Thyroid gland (tissue), 4 donors: ENCODE data around the gene SHISA5. TPM values are rescaled to one million over a fixed set of nuclear protein-coding genes. Genes with fewer than 3 reads are reported as not detected.
"Not testable (repeated sequence)": the region's sequence is repeated elsewhere in the genome, so short reads cannot be mapped to it uniquely, and the experiment has no call there.

Experiments
- DNase-seq, 2 donors: peaks; one replicate each; pipeline ENCODE4 v3.0.0-alpha.2; 2019
- H3K27ac ChIP-seq, 3 donors: fragments of 200-600 bp; sonication (generic); 1 replicate in 2 of 3; 2 replicates in 1 of 3; pipeline ENCODE4 v1.5.1; 2016 to 2019; ENCODE audit warnings: mild to moderate bottlenecking in 1 of 3, moderate library complexity in 1 of 3
- H3K27me3 ChIP-seq: fragments of 200-600 bp; sonication (generic); one replicate; pipeline ENCODE4 v1.5.1; 2019
- H3K36me3 ChIP-seq, 2 donors: fragments of 200-600 bp; sonication (generic); one replicate each; pipeline ENCODE4 v1.5.1; 2016 to 2019
- H3K4me1 ChIP-seq, 2 donors: fragments of 200-600 bp; sonication (generic); one replicate each; pipeline ENCODE4 v1.5.1; 2017 to 2019
- H3K4me3 ChIP-seq, 3 donors: fragments of 200-600 bp; sonication (generic); replicated peaks in 1 of 3; 1 replicate in 2 of 3; 2 replicates in 1 of 3; pipeline ENCODE4 v1.5.1; 2016; ENCODE audit warnings: mild to moderate bottlenecking in 1 of 3
- H3K9me3 ChIP-seq: fragments of 200-600 bp; sonication (generic); one replicate; pipeline ENCODE4 v1.5.1; 2017
- CTCF ChIP-seq, 6 experiments: fragments of 200-600 bp in 3 of 6; fragments of 450-650 bp in 3 of 6; sonication (generic) in 3 of 6; IDR thresholded peaks; one replicate each; pipeline ENCODE4 v1.5.1; 2016 to 2019; ENCODE audit warnings: antibody characterized with exemption in 6 of 6, mild to moderate bottlenecking in 2 of 6, inconsistent platforms in 1 of 6, moderate library complexity in 1 of 6
- POLR2A ChIP-seq, 2 donors: fragments of 450-650 bp; IDR thresholded peaks; one replicate each; pipeline ENCODE4 v1.6.1; 2017; ENCODE audit warnings: antibody characterized with exemption in 2 of 2, mild to moderate bottlenecking in 2 of 2, moderate library complexity in 1 of 2
- WGBS, 2 donors: methylation state at CpG; one replicate each; pipeline ENCODE4 v1.1.5; 2017; 5-methylcytosine and 5-hydroxymethylcytosine counted together
- intact Hi-C: fragments of 100-400 bp; cut with DNase I; formaldehyde crosslinking; loops from one replicate; pipeline ENCODE4 v1.15.1; 2023
- total RNA-seq, 4 donors: library from RNA; depleted of rRNA; stranded (reverse); fragments of >200 nt; gene quantifications; one replicate each; pipeline ENCODE4 v1.2.3, GENCODE V29; 2016

Gene SHISA5, protein sequence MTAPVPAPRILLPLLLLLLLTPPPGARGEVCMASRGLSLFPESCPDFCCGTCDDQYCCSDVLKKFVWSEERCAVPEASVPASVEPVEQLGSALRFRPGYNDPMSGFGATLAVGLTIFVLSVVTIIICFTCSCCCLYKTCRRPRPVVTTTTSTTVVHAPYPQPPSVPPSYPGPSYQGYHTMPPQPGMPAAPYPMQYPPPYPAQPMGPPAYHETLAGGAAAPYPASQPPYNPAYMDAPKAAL
- total RNA-seq = 100 to 1,000 TPM in 3 of 4 donors, 10 to 100 TPM in 1; 100.0 to 120 (median 109) TPM

- Histone ChIP-seq H3K4me3 (peak within 1 kb of the TSS; percentile 54 to 75 (median 54)), H3K27ac (peak within 1 kb of the TSS; percentile 93 to 95 (median 94)), H3K36me3 (no peaks in the 10 kb centered on the region), H3K9me3 (no peaks in the 10 kb centered on the region), H3K4me1 (peaks cover 16 to 48% of the 10 kb centered on the region in 2 donors), H3K27me3 (no peaks in the 10 kb centered on the region)
- DNase-seq = peak; percentile 82
- TF ChIP-seq POLR2A (IDR thresholded peaks at IDR 0.05) (peak in 1 of 2 donors; percentile 63), CTCF (IDR thresholded peaks at IDR 0.05) (no peak)
- WGBS, 2 donors = 3 to 4% methylated on average over 41 to 57 of the region's 66 CpGs
- intact Hi-C loops = loop anchor here (5.0 kb wide), 1 partner anchor 37 kb away; a partner anchor contains a TSS
Observed at GRCh38 chr3:48504051-48504946, at the start of gene SHISA5. TSS of gene SHISA5 (minus strand) at chr3:48504174. CDS start at chr3:48504094, 80 bp downstream.

GRCh38 chr3:48553361-48553760 is 49.4 kb upstream of the SHISA5 start:
- DNase-seq = no peak
- no peaks in the 10 kb centered on the region for H3K27me3 ChIP-seq
- intact Hi-C loops = no loop called here
- 92 to 94% methylated on average over 5 of the region's 5 CpGs for WGBS, 2 donors
- no peaks in the 10 kb centered on the region for H3K9me3 ChIP-seq
- no peak for TF ChIP-seq CTCF (IDR thresholded peaks at IDR 0.05)
- no peak for TF ChIP-seq POLR2A (IDR thresholded peaks at IDR 0.05)
- H3K27ac ChIP-seq = no peak overlapping the region
- no peak overlapping the region for H3K4me3 ChIP-seq
- H3K36me3 ChIP-seq = no peaks in the 10 kb centered on the region
- H3K4me1 ChIP-seq = peaks cover 15 to 16% of the 10 kb centered on the region in 2 donors

GRCh38 chr3:48552111-48552951 is 48.4 kb upstream of the SHISA5 start:
- H3K4me3 ChIP-seq = no peak overlapping the region
- 66 to 73% methylated on average over 10 to 14 of the region's 14 CpGs for WGBS, 2 donors
- H3K27me3 ChIP-seq = no peaks in the 10 kb centered on the region
- intact Hi-C loops = no loop called here
- DNase-seq = peak; percentile 7 to 21
- H3K36me3 ChIP-seq = no peaks in the 10 kb centered on the region
- H3K27ac ChIP-seq = no peak overlapping the region
- H3K9me3 ChIP-seq = no peaks in the 10 kb centered on the region
- H3K4me1 ChIP-seq = peaks cover 9% of the 10 kb centered on the region in 2 donors
- no peak for TF ChIP-seq CTCF (IDR thresholded peaks at IDR 0.05)
- TF ChIP-seq POLR2A (IDR thresholded peaks at IDR 0.05) = no peak

- 88 to 95% methylated on average over 7 of the region's 7 CpGs for WGBS, 2 donors
- H3K36me3 ChIP-seq, H3K4me1 ChIP-seq, H3K4me3 ChIP-seq, H3K9me3 ChIP-seq, H3K27ac ChIP-seq, H3K27me3 ChIP-seq, DNase-seq, intact Hi-C loops: not testable (repeated sequence)
Observed at GRCh38 chr3:48551651-48552050, 47.7 kb upstream of the SHISA5 start.
